Measurements from ENCODE around the gene USP9X. TPM values are rescaled to one million over a fixed set of nuclear protein-coding genes. Genes with fewer than 3 reads are reported as not detected.

Gene USP9X
- total and polyA plus RNA-seq, 7 donors = 19.4 to 138 (median 87.4) TPM

GRCh38 chrX:41043674-41044345, 41.4 kb upstream of the USP9X start:
- DNase-seq = no peak
- Histone ChIP-seq H3K9me3 (no peaks in the 10 kb centered on the region), H3K4me1 (no peaks in the 10 kb centered on the region), H3K27me3 (ENCODE audit: insufficient read depth in 3 of 3, low read length in 2 of 3) (peaks cover 0 to 17% (median 0%) of the 10 kb centered on the region in 3 donors), H3K36me3 (ENCODE audit: insufficient read depth in 1 of 2, low read depth in 1 of 2) (no peaks in the 10 kb centered on the region), H3K4me3 (no peak overlapping the region), H3K27ac (no peak overlapping the region)
- intact Hi-C loops (cut with DNase I) = no loop called here
- TF ChIP-seq, protein P1, sequence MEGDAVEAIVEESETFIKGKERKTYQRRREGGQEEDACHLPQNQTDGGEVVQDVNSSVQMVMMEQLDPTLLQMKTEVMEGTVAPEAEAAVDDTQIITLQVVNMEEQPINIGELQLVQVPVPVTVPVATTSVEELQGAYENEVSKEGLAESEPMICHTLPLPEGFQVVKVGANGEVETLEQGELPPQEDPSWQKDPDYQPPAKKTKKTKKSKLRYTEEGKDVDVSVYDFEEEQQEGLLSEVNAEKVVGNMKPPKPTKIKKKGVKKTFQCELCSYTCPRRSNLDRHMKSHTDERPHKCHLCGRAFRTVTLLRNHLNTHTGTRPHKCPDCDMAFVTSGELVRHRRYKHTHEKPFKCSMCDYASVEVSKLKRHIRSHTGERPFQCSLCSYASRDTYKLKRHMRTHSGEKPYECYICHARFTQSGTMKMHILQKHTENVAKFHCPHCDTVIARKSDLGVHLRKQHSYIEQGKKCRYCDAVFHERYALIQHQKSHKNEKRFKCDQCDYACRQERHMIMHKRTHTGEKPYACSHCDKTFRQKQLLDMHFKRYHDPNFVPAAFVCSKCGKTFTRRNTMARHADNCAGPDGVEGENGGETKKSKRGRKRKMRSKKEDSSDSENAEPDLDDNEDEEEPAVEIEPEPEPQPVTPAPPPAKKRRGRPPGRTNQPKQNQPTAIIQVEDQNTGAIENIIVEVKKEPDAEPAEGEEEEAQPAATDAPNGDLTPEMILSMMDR (IDR thresholded peaks at IDR 0.05) = no peak
- no peak for ATAC-seq
- WGBS, 3 donors = 76 to 86% (median 83%) methylated on average over 6 of the region's 6 CpGs

DNA sequence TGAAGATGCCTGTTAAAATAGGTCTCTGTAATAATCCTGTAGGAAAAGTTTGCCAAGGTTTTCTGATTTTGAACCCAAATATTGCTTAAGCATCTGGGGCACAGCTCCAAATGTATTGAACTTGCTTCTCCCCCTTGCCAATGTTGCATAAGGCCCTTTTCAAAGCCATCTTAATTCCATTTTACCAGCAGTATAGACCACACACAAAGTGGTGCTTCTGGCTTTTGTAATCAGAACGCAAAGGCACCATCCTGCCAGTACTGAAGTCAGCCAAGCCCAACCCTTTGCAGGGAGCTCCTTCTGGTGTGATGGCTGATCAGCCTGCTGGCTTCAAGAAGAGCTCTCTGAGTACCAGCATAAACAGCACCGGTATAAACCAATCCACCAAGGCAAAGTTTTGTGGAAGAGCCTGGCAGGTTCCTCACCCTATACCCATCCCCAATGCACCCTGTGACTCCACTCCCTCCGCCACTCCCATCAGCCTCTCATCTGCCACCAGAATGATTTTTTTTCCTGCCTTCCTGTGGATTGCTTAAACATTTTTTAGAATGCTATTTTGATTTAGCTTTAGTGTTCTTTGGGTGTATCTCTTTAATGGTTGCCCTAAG, 39.2 kb upstream of the USP9X start:
- Histone ChIP-seq H3K9me3 (no peaks in the 10 kb centered on the region), H3K4me3 (no peak overlapping the region), H3K36me3 (ENCODE audit: insufficient read depth in 1 of 2, low read depth in 1 of 2) (no peaks in the 10 kb centered on the region), H3K27ac (no peak overlapping the region), H3K27me3 (ENCODE audit: insufficient read depth in 3 of 3, low read length in 2 of 3) (peaks cover 0 to 18% (median 0%) of the 10 kb centered on the region in 3 donors), H3K4me1 (no peaks in the 10 kb centered on the region)
- TF ChIP-seq, protein P1 (IDR thresholded peaks at IDR 0.05) = no peak
- no peak for DNase-seq
- no peak for ATAC-seq
- 43 to 48% (median 44%) methylated on average over 3 of the region's 3 CpGs for WGBS, 3 donors
- intact Hi-C loops (cut with DNase I) = no loop called here

DNA sequence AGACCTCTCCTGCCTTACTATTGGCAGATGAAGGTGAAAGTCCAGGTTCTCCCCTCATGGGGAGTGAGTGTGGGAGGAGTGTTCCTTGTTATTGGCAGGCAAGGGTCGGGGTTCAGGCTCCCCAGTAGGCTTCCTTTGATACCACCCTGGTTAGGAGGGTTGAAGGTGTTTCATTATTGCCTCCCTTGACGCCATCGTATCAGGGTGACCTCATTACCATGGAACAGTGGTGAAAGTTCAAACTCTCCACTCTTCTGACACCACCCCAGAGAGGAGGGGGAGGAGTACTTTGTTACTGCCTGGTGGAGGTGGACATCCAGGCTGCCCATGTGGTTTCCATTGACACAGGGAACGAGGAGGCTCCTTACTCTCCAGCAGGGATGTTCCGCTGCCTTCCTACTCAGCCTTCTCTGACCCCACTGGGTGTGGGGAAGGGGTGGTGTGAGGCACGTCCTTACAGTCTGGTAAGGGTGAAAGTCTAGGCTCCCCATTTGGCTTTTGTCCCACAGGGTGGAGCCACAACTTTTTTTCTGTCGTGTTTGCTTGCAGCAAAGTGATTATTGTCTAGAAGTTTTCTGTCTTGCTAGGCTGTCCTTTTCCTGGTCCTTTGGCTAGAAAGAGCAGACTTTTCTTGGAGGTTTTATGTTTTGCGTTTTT, 37.2 kb upstream of the USP9X start:
- H3K4me3 ChIP-seq = no peak overlapping the region
- H3K27me3 ChIP-seq (ENCODE audit: insufficient read depth in 3 of 3, low read length in 2 of 3) = peaks cover 0 to 14% (median 0%) of the 10 kb centered on the region in 3 donors
- TF ChIP-seq, protein P1 (IDR thresholded peaks at IDR 0.05) = no peak
- ATAC-seq (no peak), DNase-seq (no peak)
- no peaks in the 10 kb centered on the region for H3K9me3 ChIP-seq
- no peaks in the 10 kb centered on the region for H3K36me3 ChIP-seq (ENCODE audit: insufficient read depth in 1 of 2, low read depth in 1 of 2)
- intact Hi-C loops (cut with DNase I) = no loop called here
- no peaks in the 10 kb centered on the region for H3K4me1 ChIP-seq
- WGBS, 3 donors = 67 to 91% (median 84%) methylated on average over 8 of the region's 8 CpGs
- no peak overlapping the region for H3K27ac ChIP-seq

- 94 to 100% (median 97%) methylated on average over 1 of the region's 1 CpG for WGBS, 3 donors
- intact Hi-C loops (cut with DNase I) = no loop called here
- no peak for DNase-seq
Measured at GRCh38 chrX:41050359-41050758, 34.9 kb upstream of the USP9X start.

More at GRCh38 chrX:41050359-41050758, 34.9 kb upstream of the USP9X start:
- TF ChIP-seq, protein P1 (IDR thresholded peaks at IDR 0.05) = no peak
- peaks cover 0 to 14% (median 0%) of the 10 kb centered on the region in 3 donors for H3K27me3 ChIP-seq (ENCODE audit: insufficient read depth in 3 of 3, low read length in 2 of 3)
- no peaks in the 10 kb centered on the region for H3K36me3 ChIP-seq (ENCODE audit: insufficient read depth in 1 of 2, low read depth in 1 of 2)
- H3K27ac ChIP-seq = no peak overlapping the region
- no peak overlapping the region for H3K4me3 ChIP-seq
- H3K9me3 ChIP-seq = no peaks in the 10 kb centered on the region
- no peak for ATAC-seq
- H3K4me1 ChIP-seq = no peaks in the 10 kb centered on the region
